Epidermal melanocyte (primary cell): ENCODE results near the gene HBM.
"Not testable (repeated sequence)": the region's sequence is repeated elsewhere in the genome, so short reads cannot be mapped to it uniquely, and the experiment has no call there.

Experiments used
- DNase-seq: peaks from one replicate; pipeline ENCODE4 v3.0.0; 2011; ENCODE audit warnings: low spot score; ENCODE audit not compliant: insufficient read length

Gene HBM

GRCh38 chr16:165539-166374 lies at the start of gene HBM:
Gene HBM, plus strand, starts transcription at chr16:165978. Its CDS starts 20 bp downstream, at chr16:165998.
- DNase-seq = peak; percentile 16

- no peak for DNase-seq
These were observed 49.8 kb upstream of the HBM start for GRCh38 chr16:116015-116414.

GRCh38 chr16:117379-118365 lies 48.1 kb upstream of the HBM start:
- peak; percentile 46 for DNase-seq

GRCh38 chr16:118857-119256 lies 46.9 kb upstream of the HBM start:
- DNase-seq = no peak

- DNase-seq = no peak
These were observed 46.5 kb upstream of the HBM start for GRCh38 chr16:119295-119694.

GRCh38 chr16:119835-120491 lies 45.8 kb upstream of the HBM start:
- DNase-seq = no peak

- no peak for DNase-seq
These were observed 45.0 kb upstream of the HBM start for GRCh38 chr16:120756-121155.

GRCh38 chr16:122361-122760 lies 43.4 kb upstream of the HBM start:
- peak; percentile 59 for DNase-seq

- not testable (repeated sequence) for DNase-seq
These were observed 42.0 kb upstream of the HBM start for GRCh38 chr16:123558-124350.

- DNase-seq = no peak
These were observed 40.8 kb upstream of the HBM start for GRCh38 chr16:125011-125410.

GRCh38 chr16:129075-129474 lies 36.7 kb upstream of the HBM start:
- no peak for DNase-seq

- DNase-seq = no peak
These were observed 35.1 kb upstream of the HBM start for GRCh38 chr16:130533-131173.

GRCh38 chr16:132120-132519 lies 33.7 kb upstream of the HBM start:
- DNase-seq = no peak

GRCh38 chr16:133716-134115 lies 32.1 kb upstream of the HBM start:
- DNase-seq = no peak

- no peak for DNase-seq
These were observed 27.7 kb upstream of the HBM start for GRCh38 chr16:138049-138417.

GRCh38 chr16:140175-140857 lies 25.5 kb upstream of the HBM start:
- DNase-seq = no peak

- no peak for DNase-seq
These were observed 23.3 kb upstream of the HBM start for GRCh38 chr16:142405-142967.

GRCh38 chr16:143047-143446 lies 22.7 kb upstream of the HBM start:
- DNase-seq = no peak

GRCh38 chr16:143456-143855 lies 22.3 kb upstream of the HBM start:
- no peak for DNase-seq
